GM12874 (cell line): ENCODE results near the gene TGFBR3L.

Experiments used
- CTCF ChIP-seq: IDR thresholded peaks from 2 replicates; pipeline ENCODE4 v1.5.1; 2011; ENCODE audit warnings: low read depth, mild to moderate bottlenecking, control low read depth, low read length, moderate library complexity; ENCODE audit not compliant: insufficient read depth

The TGFBR3L gene

DNA sequence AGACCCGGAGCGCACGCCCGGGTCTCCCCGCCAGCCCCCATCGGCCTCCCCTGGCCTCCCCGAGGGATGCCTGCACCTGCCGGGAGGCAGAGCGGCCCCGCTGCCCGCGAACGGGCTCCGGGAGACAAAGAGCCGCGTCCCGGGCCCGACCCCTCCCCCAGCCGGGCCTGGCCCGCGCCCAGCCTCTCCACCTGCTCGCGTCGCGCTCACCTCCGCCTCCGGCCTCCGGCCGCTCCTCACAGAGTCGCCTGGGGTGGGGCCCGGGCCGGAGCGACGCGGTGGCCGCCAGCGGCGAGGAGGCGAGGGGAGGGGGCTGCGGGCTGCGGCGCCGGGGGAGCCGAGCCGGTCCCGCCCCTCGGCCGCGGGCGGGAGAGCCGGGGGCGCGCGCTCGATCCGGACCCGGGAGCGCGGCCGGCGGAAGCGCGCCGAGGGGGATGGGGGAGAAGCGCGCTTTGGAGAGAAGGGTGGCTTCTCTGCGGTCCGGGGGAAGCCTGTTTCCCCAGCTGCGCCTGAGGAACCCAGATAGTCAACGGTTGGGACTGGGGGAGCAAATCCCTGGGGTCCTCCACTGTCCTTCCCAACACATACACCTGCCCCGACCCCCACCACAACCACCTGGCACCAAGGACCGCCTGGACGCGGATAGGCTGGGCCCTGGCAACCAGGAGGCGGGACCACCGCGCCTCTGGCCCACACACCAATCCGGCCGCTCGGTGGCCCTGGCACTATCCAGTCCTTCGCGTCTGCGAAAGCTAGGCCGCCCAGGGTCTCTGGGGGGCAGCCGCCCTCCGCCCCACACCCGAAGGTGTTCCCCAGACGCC lies 40.3 kb upstream of the TGFBR3L start, which contains the start of gene PRR36:
TSS of gene PRR36 (minus strand) at position 315 of the 821 bp plus-strand sequence. CDS start 701 bp downstream, outside the sequence.
- no peak for TF ChIP-seq CTCF

DNA sequence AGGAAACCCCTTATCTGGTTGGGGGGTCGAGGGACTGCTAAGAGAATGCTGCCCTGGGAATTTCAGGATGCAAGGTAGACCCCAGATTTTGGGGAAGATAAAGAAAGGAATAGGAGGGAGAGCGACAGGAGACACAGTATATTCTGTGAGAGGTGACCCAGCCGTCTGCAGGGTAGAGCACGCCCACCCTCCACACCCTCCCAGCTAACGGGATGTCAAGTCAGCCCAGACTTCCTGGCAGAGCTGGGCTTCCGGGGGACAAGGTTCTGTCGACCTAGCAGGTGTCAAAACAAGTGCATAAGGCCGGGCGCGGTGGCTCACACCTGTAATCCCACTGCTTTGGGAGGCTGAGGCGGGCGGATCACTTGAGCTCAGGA lies 39.7 kb upstream of the TGFBR3L start:
- no peak for TF ChIP-seq CTCF

- no peak for TF ChIP-seq CTCF
Observed at GRCh38 chr19:7877249-7877836, 37.3 kb upstream of the TGFBR3L start.

DNA sequence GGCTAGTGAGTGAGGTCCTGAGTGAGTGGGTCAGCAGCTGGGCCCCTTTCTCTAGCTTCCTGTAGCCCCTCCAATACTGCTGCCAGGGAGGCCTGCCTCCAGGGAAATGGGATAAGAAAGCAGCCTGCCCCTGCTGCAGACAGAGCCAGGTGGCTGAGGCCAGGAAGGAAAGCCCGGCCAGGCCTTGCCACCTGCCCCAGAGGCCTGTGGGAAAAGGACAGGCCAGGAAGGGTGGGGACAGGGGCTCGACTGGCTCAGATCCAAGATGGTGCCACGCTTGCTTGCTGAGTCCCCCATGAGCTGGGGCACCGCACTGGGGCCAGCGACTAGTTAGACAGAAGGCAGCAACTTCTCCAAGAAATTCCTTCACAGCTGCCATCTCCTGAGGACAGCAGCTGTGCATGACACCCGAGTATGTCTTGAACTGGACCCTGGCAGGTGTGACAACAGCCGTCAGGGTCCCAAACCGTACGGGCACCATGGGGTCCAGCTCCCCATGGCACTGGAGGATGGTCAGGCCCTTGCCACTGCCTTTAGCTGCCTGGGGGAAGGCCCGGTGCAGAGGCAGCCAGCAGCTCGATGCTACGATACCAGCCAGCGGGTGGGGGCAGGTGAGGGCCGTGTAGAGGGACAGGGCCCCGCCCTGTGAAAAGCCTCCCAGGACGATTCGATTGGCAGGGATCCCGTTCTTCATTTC lies 35.4 kb upstream of the TGFBR3L start:
- no peak for TF ChIP-seq CTCF

DNA sequence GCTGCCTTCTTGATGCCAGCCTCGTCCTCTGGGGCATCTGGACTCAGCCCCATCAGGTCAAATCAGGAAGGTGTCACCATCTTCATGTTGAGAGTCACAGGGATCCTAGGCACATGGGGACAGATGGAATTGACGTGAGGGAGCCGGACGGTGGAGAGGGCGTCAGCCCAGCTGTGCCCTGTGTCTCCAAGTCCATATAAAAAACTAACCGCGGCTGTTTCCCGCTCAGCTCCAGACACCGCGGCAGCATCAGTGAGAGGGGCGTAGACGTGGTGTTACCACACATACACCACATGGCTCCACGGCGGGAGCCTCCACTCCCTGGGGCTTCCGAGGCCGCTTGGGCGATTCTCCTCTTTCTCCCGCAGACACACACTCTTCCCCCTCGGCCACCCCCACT lies 34.8 kb upstream of the TGFBR3L start:
- no peak for TF ChIP-seq CTCF

DNA sequence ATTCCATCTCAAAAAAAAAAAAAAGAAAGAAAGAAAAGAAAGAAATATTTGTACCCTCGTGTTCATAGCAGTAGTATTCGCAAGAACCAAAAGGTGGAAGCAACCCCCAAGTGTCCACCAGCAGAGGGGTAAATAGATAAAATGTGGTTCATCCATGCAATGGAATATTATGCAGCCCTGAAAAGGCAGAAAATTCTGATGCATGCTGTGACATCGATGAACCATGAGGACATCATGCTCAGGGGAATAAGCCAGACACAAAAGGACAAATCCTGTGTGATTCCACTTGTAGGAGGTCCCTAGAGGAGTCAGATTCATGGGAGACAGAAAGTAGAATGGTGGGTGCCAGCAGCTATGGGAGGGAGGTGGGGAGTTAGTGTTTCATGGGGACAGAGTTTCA lies 32.7 kb upstream of the TGFBR3L start:
- TF ChIP-seq CTCF: no peak

- TF ChIP-seq CTCF: no peak
Observed at GRCh38 chr19:7883105-7883504, 31.5 kb upstream of the TGFBR3L start.
